ENCODE data around the gene PDE5A.
"Not testable (repeated sequence)": the region's sequence is repeated elsewhere in the genome, so short reads cannot be mapped to it uniquely, and the experiment has no call there.

PDE5A gene

DNA sequence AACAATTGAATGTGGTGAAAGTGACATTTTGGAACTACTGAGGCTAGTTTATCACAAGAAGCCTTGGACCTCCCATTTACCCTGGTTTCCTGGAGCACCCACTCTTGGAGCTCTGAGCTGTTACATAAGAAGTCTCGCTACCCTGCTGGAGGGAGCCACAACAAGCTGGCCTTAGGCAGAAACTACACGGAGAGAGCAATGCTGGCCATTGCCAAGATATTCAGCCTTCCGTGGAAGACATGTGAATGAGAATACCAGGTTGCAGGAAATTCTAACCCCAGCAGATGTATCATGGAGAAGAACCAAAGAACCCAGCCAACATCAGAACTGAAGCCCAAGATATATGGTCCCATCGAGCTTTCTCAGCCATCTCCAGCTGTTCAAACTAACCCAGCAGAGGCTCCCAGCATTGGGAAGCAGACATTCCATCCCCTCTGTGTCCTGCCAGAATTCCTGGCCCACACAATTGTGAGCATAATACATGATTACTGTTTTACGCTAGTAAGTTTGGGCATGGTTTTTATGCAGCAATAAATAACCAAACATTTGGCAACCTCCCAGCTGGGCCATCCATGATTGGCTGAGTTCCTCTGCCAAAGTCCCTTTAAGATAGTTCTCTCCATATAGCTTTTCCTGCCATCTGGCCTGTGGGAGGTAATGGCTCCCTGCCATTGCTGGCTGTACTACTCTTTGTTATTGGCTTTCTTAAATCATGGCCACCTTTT is 17.9 kb upstream of the PDE5A start:
- no peaks in the 10 kb centered on the region for H3K9me3 ChIP-seq (ENCODE audit: control insufficient read depth, insufficient read depth, low read depth, low read length)

DNA sequence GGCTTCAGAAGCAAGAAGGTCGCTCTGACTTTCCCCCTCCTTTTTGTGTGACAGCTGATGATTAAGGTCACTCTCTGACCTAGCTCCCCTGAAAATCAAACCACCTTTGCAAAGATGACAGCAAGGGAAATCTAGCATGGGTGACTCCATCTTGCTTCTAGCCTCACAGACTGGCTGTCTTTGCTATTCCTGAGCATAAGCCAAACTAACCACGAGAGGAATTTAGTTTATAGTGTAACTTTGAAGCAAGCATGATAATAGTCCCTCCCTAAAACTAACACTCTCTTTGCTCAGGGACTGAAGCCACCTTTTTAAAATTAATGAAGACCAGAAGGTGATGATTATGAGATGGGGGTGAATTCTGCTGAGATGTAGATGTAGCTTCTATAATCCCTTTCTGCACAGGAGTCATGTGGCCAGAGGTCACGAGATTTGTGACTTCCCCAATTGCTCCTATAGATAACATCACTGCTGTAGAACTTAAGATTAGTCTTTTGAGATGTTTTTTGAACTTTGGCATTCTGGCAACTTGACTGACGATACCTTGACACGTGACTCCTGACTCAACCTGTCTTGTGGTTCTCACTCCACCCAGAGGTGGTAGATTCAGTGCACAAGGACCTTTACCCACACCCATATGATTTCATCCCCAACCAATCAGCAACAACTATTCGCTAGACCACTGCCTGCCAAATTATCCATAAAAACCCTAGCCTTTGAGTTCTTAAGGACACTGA is 14.9 kb upstream of the PDE5A start:
- no peaks in the 10 kb centered on the region for H3K9me3 ChIP-seq (ENCODE audit: control insufficient read depth, insufficient read depth, low read depth, low read length)
- no peak overlapping the region for H3K9ac ChIP-seq (ENCODE audit: low read length)
- H3K4me1 ChIP-seq (ENCODE audit: control insufficient read depth, insufficient read depth, low read length) = no peaks in the 10 kb centered on the region
- no peak overlapping the region for H3K27ac ChIP-seq (ENCODE audit: low read depth, low read length)
- no peak overlapping the region for H3K4me3 ChIP-seq (ENCODE audit: low read depth, low read length)
- H3K27me3 ChIP-seq (ENCODE audit: control insufficient read depth, insufficient read depth, low read length) = no peaks in the 10 kb centered on the region
- H3K36me3 ChIP-seq (ENCODE audit: control insufficient read depth, insufficient read depth, low read length) = no peaks in the 10 kb centered on the region

More for the DNA sequence above, 17.9 kb upstream of the PDE5A start:
- no peak overlapping the region for H3K27ac ChIP-seq (ENCODE audit: low read depth, low read length)
- H3K36me3 ChIP-seq (ENCODE audit: control insufficient read depth, insufficient read depth, low read length) = no peaks in the 10 kb centered on the region
- H3K4me3 ChIP-seq (ENCODE audit: low read depth, low read length) = no peak overlapping the region
- no peak overlapping the region for H3K9ac ChIP-seq (ENCODE audit: low read length)
- no peaks in the 10 kb centered on the region for H3K27me3 ChIP-seq (ENCODE audit: control insufficient read depth, insufficient read depth, low read length)
- H3K4me1 ChIP-seq (ENCODE audit: control insufficient read depth, insufficient read depth, low read length) = no peaks in the 10 kb centered on the region

DNA sequence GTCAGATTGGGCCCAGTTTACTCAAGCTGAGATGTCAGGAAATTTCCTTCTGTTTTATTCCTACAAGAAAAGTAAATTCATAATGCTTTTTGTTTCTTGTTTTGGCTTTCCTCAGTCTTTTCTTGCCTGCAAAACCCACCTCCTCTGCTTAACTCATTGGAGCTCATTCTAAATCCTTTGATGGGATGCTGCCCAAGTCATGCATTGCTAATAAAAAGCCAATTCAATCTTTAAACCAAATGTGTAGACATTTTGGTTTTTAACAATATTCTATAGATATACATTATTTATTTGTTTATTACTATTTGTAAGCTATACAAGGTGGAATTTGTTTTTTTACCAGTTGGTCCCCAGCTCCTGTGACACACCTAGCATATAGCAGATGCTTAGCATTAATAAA is 13.2 kb upstream of the PDE5A start:
- Histone ChIP-seq H3K27me3 (ENCODE audit: control insufficient read depth, insufficient read depth, low read length) (no peaks in the 10 kb centered on the region), H3K4me1 (ENCODE audit: control insufficient read depth, insufficient read depth, low read length) (no peaks in the 10 kb centered on the region), H3K4me3 (ENCODE audit: low read depth, low read length) (no peak overlapping the region), H3K9ac (ENCODE audit: low read length) (no peak overlapping the region), H3K36me3 (ENCODE audit: control insufficient read depth, insufficient read depth, low read length) (no peaks in the 10 kb centered on the region), H3K27ac (ENCODE audit: low read depth, low read length) (no peak overlapping the region), H3K9me3 (ENCODE audit: control insufficient read depth, insufficient read depth, low read depth, low read length) (peaks cover 2% of the 10 kb centered on the region; the same call in 1 of the 2 replicates)

DNA sequence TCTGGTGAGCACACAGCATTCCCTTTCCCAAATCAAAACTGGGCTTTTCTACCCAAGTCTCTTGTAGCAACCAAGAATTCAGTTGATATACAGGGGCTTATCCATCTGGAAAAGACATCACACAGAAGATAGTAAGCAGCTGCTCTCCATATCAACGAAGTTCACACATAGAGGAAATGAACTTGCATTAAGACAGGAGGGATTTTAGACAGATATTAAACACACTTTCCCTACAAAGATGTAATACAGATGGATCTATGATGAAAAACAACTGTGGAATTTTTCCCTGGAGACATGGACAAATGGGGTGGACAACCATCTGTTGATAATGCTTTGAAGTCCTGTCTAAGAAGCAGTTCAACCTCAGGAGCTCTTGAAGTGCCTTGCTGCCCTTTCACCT is 9.8 kb upstream of the PDE5A start:
- H3K9me3 ChIP-seq (ENCODE audit: control insufficient read depth, insufficient read depth, low read depth, low read length) = peaks cover 3% of the 10 kb centered on the region; the same call in 1 of the 2 replicates
- no peaks in the 10 kb centered on the region for H3K36me3 ChIP-seq (ENCODE audit: control insufficient read depth, insufficient read depth, low read length)
- no peak overlapping the region for H3K9ac ChIP-seq (ENCODE audit: low read length)
- no peaks in the 10 kb centered on the region for H3K27me3 ChIP-seq (ENCODE audit: control insufficient read depth, insufficient read depth, low read length)
- H3K4me3 ChIP-seq (ENCODE audit: low read depth, low read length) = no peak overlapping the region
- no peak overlapping the region for H3K27ac ChIP-seq (ENCODE audit: low read depth, low read length)
- H3K4me1 ChIP-seq (ENCODE audit: control insufficient read depth, insufficient read depth, low read length) = no peaks in the 10 kb centered on the region

DNA sequence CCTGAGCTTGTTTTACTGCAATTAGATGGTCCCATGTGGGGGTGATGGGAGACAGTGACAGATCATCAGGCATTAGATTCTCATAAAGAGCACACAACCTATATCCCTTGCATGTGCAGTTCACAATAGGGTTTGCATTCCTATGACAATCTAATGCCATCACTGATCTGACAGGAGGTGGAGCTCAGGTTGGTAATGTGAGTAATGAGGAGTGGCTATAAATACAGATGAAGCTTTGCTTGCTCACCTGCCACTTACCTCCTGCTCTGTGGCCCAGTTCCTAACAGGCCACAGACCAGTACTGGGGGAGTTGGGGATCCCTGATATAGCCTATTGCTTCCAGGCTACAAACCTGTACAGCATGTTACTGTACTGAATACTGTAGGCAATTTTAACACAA is 8.2 kb upstream of the PDE5A start:
- not testable (repeated sequence) for H3K4me1 ChIP-seq (ENCODE audit: control insufficient read depth, insufficient read depth, low read length); H3K27me3 ChIP-seq (ENCODE audit: control insufficient read depth, insufficient read depth, low read length); H3K36me3 ChIP-seq (ENCODE audit: control insufficient read depth, insufficient read depth, low read length); H3K9me3 ChIP-seq (ENCODE audit: control insufficient read depth, insufficient read depth, low read depth, low read length); H3K9ac ChIP-seq (ENCODE audit: low read length); H3K4me3 ChIP-seq (ENCODE audit: low read depth, low read length); H3K27ac ChIP-seq (ENCODE audit: low read depth, low read length)

DNA sequence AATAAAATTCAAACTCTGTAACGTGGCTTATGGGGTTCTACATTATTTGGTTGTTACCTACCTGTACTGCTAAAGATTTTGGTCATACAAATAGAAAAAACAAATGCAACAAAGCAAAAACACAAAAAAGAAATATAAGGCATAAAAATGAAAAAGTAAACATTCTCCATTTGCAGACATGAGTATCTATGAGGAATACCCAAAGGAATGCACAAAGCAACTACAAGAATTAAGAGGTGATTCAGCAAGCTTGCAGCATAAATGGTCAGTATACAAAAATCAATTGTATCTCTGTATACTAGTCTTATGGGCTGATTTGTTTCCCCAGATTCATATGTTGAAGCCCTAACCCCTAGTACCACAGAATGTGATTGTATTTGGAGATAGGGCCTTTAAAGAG is 3.6 kb upstream of the PDE5A start:
- H3K27ac ChIP-seq (ENCODE audit: low read depth, low read length) = no peak overlapping the region
- H3K4me1 ChIP-seq (ENCODE audit: control insufficient read depth, insufficient read depth, low read length) = peaks cover 4% of the 10 kb centered on the region; the same call in 1 of the 2 replicates
- no peak overlapping the region for H3K4me3 ChIP-seq (ENCODE audit: low read depth, low read length)
- H3K9ac ChIP-seq (ENCODE audit: low read length) = no peak overlapping the region
- no peaks in the 10 kb centered on the region for H3K36me3 ChIP-seq (ENCODE audit: control insufficient read depth, insufficient read depth, low read length)
- H3K9me3 ChIP-seq (ENCODE audit: control insufficient read depth, insufficient read depth, low read depth, low read length) = peaks cover 3% of the 10 kb centered on the region; the same call in 1 of the 2 replicates
- no peaks in the 10 kb centered on the region for H3K27me3 ChIP-seq (ENCODE audit: control insufficient read depth, insufficient read depth, low read length)

DNA sequence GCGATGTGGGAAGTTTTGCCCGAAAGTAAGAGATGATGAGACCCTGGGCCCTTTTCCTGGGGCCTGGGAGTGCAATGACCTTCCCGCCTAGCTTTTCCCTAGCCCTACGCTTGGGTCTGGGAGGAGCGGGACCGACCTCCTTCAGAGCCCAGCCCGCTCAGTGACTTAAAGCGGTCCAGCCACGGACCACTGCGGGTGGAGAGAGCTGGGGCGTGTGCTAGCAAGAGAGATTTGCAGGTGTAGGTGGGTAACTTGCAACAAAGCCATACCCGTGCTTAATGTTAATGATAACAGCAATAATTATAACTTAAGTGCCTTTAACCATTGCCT is 503 bp upstream of the PDE5A start:
- Histone ChIP-seq H3K9ac (ENCODE audit: low read length) (peak overlapping the region; percentile 73), H3K27ac (ENCODE audit: low read depth, low read length) (no peak overlapping the region), H3K4me1 (ENCODE audit: control insufficient read depth, insufficient read depth, low read length) (peaks cover 8% of the 10 kb centered on the region; the same call in 1 of the 2 replicates), H3K27me3 (ENCODE audit: control insufficient read depth, insufficient read depth, low read length) (peaks cover 6% of the 10 kb centered on the region; the same call in 1 of the 2 replicates), H3K36me3 (ENCODE audit: control insufficient read depth, insufficient read depth, low read length) (no peaks in the 10 kb centered on the region), H3K4me3 (ENCODE audit: low read depth, low read length) (peak overlapping the region; percentile 89), H3K9me3 (ENCODE audit: control insufficient read depth, insufficient read depth, low read depth, low read length) (no peaks in the 10 kb centered on the region)

DNA sequence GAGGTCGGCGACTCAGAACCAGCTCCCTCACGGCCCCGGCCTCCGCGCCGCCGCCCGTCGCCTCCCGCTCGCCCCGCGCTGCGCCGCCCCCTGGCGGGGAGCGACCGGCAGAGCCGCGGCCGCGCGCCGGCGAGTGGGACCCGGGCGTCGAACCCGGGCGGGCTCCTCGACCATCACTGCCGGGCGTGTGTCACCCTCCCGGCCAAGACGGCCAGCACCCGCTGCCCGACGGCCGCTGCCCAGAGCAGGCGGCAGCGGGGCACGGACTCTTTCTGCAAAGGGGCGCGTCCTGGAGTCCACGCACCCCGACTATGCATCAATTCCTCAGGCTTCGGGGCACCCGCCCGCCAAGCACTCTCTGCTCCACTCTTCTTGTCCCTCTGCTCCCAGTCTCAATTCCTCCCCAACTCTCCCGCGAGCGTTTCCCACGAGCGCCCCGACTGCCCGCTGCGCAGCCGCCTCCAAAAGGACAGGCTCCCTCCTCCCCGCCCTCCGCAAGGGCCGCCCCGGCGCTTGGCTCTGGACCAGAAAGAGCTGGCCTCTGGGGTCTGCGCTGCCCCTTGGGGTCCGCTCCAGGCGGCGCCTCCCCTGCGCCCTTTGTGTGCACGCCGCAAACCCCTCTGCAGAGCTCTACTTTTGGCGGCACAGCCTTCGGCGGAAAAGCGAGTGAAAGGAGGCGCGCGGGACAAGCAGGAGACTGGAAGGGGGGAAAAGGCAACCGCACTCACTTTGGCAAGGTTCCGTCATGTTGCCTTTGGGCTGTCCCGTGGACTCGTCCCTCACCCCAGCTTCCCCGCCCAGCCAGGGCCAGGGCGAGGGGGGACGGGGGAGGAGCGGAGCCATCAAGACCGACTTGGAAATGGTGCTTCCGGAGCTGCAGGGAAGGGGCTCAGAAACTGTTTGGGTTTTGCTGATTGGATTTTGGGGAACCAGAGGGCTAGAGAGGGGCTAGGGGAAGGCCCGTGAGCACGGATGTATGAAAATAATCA is 1.0 kb downstream of the PDE5A start:
- Histone ChIP-seq H3K36me3 (ENCODE audit: control insufficient read depth, insufficient read depth, low read length) (no peaks in the 10 kb centered on the region), H3K9me3 (ENCODE audit: control insufficient read depth, insufficient read depth, low read depth, low read length) (no peaks in the 10 kb centered on the region), H3K4me3 (ENCODE audit: low read depth, low read length) (peak overlapping the region; percentile 89), H3K9ac (ENCODE audit: low read length) (peak overlapping the region; percentile 70), H3K27me3 (ENCODE audit: control insufficient read depth, insufficient read depth, low read length) (peaks cover 6% of the 10 kb centered on the region; the same call in 1 of the 2 replicates), H3K4me1 (ENCODE audit: control insufficient read depth, insufficient read depth, low read length) (peaks cover 8% of the 10 kb centered on the region; the same call in 1 of the 2 replicates), H3K27ac (ENCODE audit: low read depth, low read length) (peak overlapping the region; percentile 72; the same call in 1 of the 2 replicates)

DNA sequence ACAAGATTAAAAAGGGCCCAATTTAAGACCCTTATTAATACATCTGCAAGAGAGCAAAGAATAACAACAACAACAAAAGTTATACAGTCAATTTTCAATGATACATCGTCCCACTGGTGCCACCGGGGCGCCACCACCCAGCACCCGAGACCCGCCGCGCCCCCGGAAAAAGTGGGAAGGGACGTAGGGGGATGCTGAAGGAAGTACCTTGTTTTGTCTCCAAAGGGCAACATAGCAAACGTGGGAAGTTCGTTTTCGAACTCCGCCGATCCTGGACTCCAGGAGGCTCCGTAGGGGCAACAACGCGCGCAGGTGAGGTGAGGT is 1.7 kb downstream of the PDE5A start:
- H3K27ac ChIP-seq (ENCODE audit: low read depth, low read length) = no peak overlapping the region

DNA sequence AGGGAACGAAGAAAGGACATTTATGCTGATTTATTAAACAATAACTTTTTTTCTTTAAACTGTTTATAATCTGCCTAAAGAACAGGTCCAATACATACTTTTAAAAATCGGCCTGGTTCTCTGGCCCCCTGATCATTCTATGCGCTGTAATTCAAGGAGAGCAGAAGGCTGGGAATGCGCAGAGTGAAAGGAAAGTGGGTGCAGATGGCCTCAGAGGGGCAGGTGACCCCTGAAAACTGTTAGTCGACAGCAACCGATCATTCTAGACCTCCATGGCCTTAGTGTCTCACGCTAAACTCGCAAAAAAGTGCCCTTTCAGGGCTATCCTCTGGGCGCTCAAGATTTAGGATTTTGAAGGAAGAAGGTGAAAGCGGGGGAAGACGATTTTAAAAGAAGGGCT is 2.2 kb downstream of the PDE5A start:
- H3K27me3 ChIP-seq (ENCODE audit: control insufficient read depth, insufficient read depth, low read length) = peaks cover 6% of the 10 kb centered on the region; the same call in 1 of the 2 replicates
- H3K4me1 ChIP-seq (ENCODE audit: control insufficient read depth, insufficient read depth, low read length) = peaks cover 8% of the 10 kb centered on the region; the same call in 1 of the 2 replicates
- no peak overlapping the region for H3K27ac ChIP-seq (ENCODE audit: low read depth, low read length)
- no peak overlapping the region for H3K9ac ChIP-seq (ENCODE audit: low read length)
- no peaks in the 10 kb centered on the region for H3K9me3 ChIP-seq (ENCODE audit: control insufficient read depth, insufficient read depth, low read depth, low read length)
- H3K4me3 ChIP-seq (ENCODE audit: low read depth, low read length) = peak overlapping the region; percentile 89
- H3K36me3 ChIP-seq (ENCODE audit: control insufficient read depth, insufficient read depth, low read length) = no peaks in the 10 kb centered on the region

More for the DNA sequence above, 1.7 kb downstream of the PDE5A start:
- H3K4me1 ChIP-seq (ENCODE audit: control insufficient read depth, insufficient read depth, low read length) = peaks cover 8% of the 10 kb centered on the region; the same call in 1 of the 2 replicates
- H3K27me3 ChIP-seq (ENCODE audit: control insufficient read depth, insufficient read depth, low read length) = peaks cover 6% of the 10 kb centered on the region; the same call in 1 of the 2 replicates
- H3K4me3 ChIP-seq (ENCODE audit: low read depth, low read length) = peak overlapping the region; percentile 89
- peak overlapping the region; percentile 32 for H3K9ac ChIP-seq (ENCODE audit: low read length)
- H3K9me3 ChIP-seq (ENCODE audit: control insufficient read depth, insufficient read depth, low read depth, low read length) = no peaks in the 10 kb centered on the region
- no peaks in the 10 kb centered on the region for H3K36me3 ChIP-seq (ENCODE audit: control insufficient read depth, insufficient read depth, low read length)

Data from HUES6 (cell line).